SKM-1 (cell line): ENCODE data around the gene ZAR1L.

ENCODE experiments used
- DNase-seq: peaks from one replicate; lab custom pipeline; 2025; ENCODE audit not compliant: unreplicated experiment; lab: John Stamatoyannopoulos, UW

ZAR1L gene

GRCh38 chr13:32256243-32256642 lies 58.9 kb downstream of the ZAR1L start:
- DNase-seq = no peak

GRCh38 chr13:32255724-32256109 lies 59.4 kb downstream of the ZAR1L start:
- DNase-seq = no peak

- DNase-seq = no peak
Observed at GRCh38 chr13:32254916-32255723, 60.0 kb downstream of the ZAR1L start.

GRCh38 chr13:32254416-32254815 lies 60.7 kb downstream of the ZAR1L start:
- DNase-seq = no peak

- no peak for DNase-seq
Observed at GRCh38 chr13:32253911-32254399, 61.2 kb downstream of the ZAR1L start.
